ENCODE results near the gene COX4I2.

Gene COX4I2

DNA sequence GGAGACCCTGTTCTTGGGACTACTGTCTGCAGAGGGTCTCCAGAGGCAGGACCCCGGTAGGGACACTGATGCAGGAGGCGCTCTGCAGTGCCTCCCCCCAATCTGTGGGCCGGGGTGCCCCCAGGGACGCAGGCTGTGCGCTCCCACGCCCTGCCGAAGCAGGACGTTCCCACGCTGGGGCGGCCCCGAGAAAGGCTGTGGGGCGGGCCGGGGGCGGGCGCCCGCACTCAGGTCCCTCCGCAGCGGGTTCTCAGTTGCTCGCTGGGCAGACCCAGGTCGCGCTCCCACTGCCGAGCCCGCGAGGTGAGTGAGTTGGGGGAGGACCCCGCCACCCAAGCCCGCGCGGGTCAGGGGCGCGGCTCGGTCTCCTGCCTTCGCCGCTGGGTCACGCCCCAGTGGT is at the start of gene COX4I2:
Gene COX4I2, plus strand, starts transcription at position 253 of the 400 bp plus-strand sequence. CDS start 1,106 bp downstream, outside the sequence.
- Histone ChIP-seq H3K4me3 (ENCODE audit: low read length) (no peak within 1 kb of the TSS), H3K27me3 (ENCODE audit: low read depth, low read length) (no peaks in the 10 kb centered on the region; the same call in 1 of the 2 replicates), H3K9me3 (ENCODE audit: insufficient read depth, low read length) (no peaks in the 10 kb centered on the region), H3K79me2 (ENCODE audit: low read length) (no peaks in the 10 kb centered on the region), H4K20me1 (ENCODE audit: insufficient read depth, low read length) (no peaks in the 10 kb centered on the region), H3K4me1 (ENCODE audit: low read length) (peaks cover 7% of the 10 kb centered on the region), H3K4me2 (ENCODE audit: low read length) (no peak within 1 kb of the TSS), H3K36me3 (replicated peaks; ENCODE audit: low read depth, low read length) (no peaks in the 10 kb centered on the region), H2AFZ (ENCODE audit: low read depth, low read length) (no peak within 1 kb of the TSS), H3K9ac (ENCODE audit: low read length) (no peak within 1 kb of the TSS), H3K27ac (ENCODE audit: low read length) (no peak within 1 kb of the TSS)
- TF ChIP-seq, protein P1, sequence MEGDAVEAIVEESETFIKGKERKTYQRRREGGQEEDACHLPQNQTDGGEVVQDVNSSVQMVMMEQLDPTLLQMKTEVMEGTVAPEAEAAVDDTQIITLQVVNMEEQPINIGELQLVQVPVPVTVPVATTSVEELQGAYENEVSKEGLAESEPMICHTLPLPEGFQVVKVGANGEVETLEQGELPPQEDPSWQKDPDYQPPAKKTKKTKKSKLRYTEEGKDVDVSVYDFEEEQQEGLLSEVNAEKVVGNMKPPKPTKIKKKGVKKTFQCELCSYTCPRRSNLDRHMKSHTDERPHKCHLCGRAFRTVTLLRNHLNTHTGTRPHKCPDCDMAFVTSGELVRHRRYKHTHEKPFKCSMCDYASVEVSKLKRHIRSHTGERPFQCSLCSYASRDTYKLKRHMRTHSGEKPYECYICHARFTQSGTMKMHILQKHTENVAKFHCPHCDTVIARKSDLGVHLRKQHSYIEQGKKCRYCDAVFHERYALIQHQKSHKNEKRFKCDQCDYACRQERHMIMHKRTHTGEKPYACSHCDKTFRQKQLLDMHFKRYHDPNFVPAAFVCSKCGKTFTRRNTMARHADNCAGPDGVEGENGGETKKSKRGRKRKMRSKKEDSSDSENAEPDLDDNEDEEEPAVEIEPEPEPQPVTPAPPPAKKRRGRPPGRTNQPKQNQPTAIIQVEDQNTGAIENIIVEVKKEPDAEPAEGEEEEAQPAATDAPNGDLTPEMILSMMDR (IDR thresholded peaks at IDR 0.05; ENCODE audit: low read depth, low read length) = no peak
- TF ChIP-seq EZH2phosphoT487 (IDR thresholded peaks at IDR 0.05; ENCODE audit: low read depth) = no peak

DNA sequence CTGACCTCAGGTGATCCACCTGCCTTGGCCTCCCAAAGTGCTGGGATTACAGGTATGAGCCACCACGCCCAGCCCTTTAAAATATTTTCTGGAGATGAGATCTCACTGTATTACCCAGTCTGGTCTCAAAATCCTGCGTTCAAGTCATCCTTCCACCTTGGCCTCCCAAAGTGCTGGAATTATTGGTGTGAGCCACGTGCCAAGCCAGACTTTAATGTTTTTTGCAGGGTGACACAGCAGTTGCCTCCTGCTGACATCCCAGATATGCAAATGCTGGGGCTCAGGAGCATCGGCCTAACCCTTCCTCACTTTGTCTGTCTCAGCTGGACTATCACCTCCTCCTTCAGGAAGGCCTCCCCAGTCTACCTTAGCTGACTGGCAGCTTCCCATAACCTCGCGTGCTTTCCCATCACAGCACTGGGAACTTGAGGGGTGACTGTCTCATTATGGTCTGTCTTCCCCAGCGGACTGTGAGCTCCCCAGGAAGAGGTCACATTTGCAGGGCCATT is 46.9 kb upstream of the COX4I2 start:
- Histone ChIP-seq H4K20me1 (ENCODE audit: insufficient read depth, low read length) (no peaks in the 10 kb centered on the region), H3K9ac (ENCODE audit: low read length) (no peak overlapping the region), H3K79me2 (ENCODE audit: low read length) (no peaks in the 10 kb centered on the region), H3K4me3 (ENCODE audit: low read length) (no peak overlapping the region), H3K36me3 (replicated peaks; ENCODE audit: low read depth, low read length) (no peaks in the 10 kb centered on the region), H2AFZ (ENCODE audit: low read depth, low read length) (no peak overlapping the region), H3K4me1 (ENCODE audit: low read length) (no peaks in the 10 kb centered on the region), H3K27ac (ENCODE audit: low read length) (no peak overlapping the region), H3K27me3 (ENCODE audit: low read depth, low read length) (no peaks in the 10 kb centered on the region), H3K9me3 (ENCODE audit: insufficient read depth, low read length) (no peaks in the 10 kb centered on the region), H3K4me2 (ENCODE audit: low read length) (no peak overlapping the region)
- no peak for TF ChIP-seq EZH2phosphoT487 (IDR thresholded peaks at IDR 0.05; ENCODE audit: low read depth)
- TF ChIP-seq, protein P1 (IDR thresholded peaks at IDR 0.05; ENCODE audit: low read depth, low read length) = no peak

DNA sequence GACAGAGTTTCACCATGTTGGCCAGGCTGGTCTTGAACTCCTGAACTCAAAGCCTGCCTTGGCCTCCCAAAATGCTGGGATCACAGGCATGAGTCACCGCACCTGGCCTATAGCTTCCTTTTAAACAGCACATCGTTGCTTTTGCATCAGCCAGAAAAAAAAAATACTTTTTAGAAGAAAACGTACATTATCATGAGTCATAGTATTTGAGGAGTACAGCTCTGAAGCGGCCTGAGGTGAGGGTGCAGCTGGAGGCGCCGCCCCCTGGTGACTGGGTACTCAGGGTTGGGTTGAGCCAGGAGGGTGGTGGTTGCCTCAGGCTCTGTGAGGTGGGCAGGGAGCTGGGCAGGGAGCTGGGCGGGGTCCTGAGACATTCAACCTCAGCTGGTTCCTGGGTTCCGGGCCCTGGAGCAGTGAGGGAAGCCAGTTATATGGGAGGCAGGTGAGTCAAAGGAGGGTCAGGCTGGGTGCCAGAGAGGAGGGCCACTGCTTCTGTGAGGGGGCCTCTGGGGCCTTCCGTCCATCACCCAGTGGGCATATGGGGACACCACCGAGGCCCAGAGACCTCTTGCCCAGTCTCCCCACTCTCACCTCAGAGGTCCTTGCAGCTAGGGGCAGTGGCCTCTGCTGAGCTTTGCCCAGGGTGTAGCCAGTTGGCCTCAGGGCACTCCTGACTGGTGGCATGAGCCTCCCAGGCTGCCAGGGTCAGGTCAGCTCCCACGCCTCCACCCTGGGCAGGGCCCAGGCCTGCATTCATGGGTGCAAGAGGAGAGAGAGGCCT is 44.3 kb upstream of the COX4I2 start:
- H3K27ac ChIP-seq (ENCODE audit: low read length) = no peak overlapping the region
- no peaks in the 10 kb centered on the region for H3K79me2 ChIP-seq (ENCODE audit: low read length)
- no peak overlapping the region for H3K9ac ChIP-seq (ENCODE audit: low read length)
- H3K36me3 ChIP-seq (replicated peaks; ENCODE audit: low read depth, low read length) = no peaks in the 10 kb centered on the region
- no peaks in the 10 kb centered on the region for H3K4me1 ChIP-seq (ENCODE audit: low read length)
- H3K4me2 ChIP-seq (ENCODE audit: low read length) = no peak overlapping the region
- no peaks in the 10 kb centered on the region for H3K9me3 ChIP-seq (ENCODE audit: insufficient read depth, low read length)
- H3K4me3 ChIP-seq (ENCODE audit: low read length) = no peak overlapping the region
- no peaks in the 10 kb centered on the region for H4K20me1 ChIP-seq (ENCODE audit: insufficient read depth, low read length)
- H2AFZ ChIP-seq (ENCODE audit: low read depth, low read length) = no peak overlapping the region
- H3K27me3 ChIP-seq (ENCODE audit: low read depth, low read length) = no peaks in the 10 kb centered on the region
- TF ChIP-seq, protein P1 (IDR thresholded peaks at IDR 0.05; ENCODE audit: low read depth, low read length) = no peak
- no peak for TF ChIP-seq EZH2phosphoT487 (IDR thresholded peaks at IDR 0.05; ENCODE audit: low read depth)

DNA sequence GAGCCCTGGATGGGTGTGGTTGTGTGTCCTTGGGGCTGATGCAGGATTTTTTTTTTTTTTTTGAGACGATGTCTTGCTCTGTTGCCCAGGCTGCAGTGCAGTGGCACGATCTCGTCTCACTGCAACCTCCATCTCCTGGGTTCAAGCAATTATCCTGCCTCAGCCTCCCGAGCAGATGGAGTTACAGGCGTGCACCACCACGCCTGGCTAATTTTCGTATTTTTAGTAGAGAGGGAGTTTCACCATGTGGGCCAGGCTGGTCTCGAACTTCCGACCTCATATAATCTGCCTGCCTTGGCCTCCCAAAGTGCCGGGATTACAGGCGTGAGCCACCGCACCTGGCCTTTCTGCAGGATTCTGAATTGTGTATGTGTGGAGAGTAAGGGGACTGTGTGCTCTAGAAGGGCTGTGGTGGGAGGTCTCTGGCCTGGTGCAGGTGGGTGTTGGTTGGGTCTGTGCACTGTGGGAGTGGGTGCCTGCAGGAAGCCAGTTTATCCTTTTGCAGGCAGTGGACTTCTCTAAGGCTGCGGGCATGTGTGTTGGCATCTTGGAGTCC is 43.6 kb upstream of the COX4I2 start:
- H3K79me2 ChIP-seq (ENCODE audit: low read length) = no peaks in the 10 kb centered on the region
- H2AFZ ChIP-seq (ENCODE audit: low read depth, low read length) = no peak overlapping the region
- H3K27ac ChIP-seq (ENCODE audit: low read length) = no peak overlapping the region
- no peak overlapping the region for H3K4me2 ChIP-seq (ENCODE audit: low read length)
- no peaks in the 10 kb centered on the region for H3K9me3 ChIP-seq (ENCODE audit: insufficient read depth, low read length)
- H3K36me3 ChIP-seq (replicated peaks; ENCODE audit: low read depth, low read length) = no peaks in the 10 kb centered on the region
- H4K20me1 ChIP-seq (ENCODE audit: insufficient read depth, low read length) = no peaks in the 10 kb centered on the region
- TF ChIP-seq EZH2phosphoT487 (IDR thresholded peaks at IDR 0.05; ENCODE audit: low read depth) = no peak
- TF ChIP-seq, protein P1 (IDR thresholded peaks at IDR 0.05; ENCODE audit: low read depth, low read length) = no peak
- H3K4me3 ChIP-seq (ENCODE audit: low read length) = no peak overlapping the region
- H3K27me3 ChIP-seq (ENCODE audit: low read depth, low read length) = no peaks in the 10 kb centered on the region
- H3K9ac ChIP-seq (ENCODE audit: low read length) = no peak overlapping the region
- no peaks in the 10 kb centered on the region for H3K4me1 ChIP-seq (ENCODE audit: low read length)
